NCI-H146 treated with DMSO at 0.1 percent for 48 hours (cell line): ENCODE data around the gene IRS1.

ENCODE experiments used
- DNase-seq: peaks from one replicate; lab custom pipeline; 2025; ENCODE audit not compliant: unreplicated experiment; lab: John Stamatoyannopoulos, UW

Gene IRS1

GRCh38 chr2:226758921-226759640 lies 40.5 kb downstream of the IRS1 start:
- no peak for DNase-seq

- DNase-seq, result no peak
Measured at GRCh38 chr2:226756131-226756530, 43.5 kb downstream of the IRS1 start.

GRCh38 chr2:226755631-226756030 lies 44.0 kb downstream of the IRS1 start:
- DNase-seq, result no peak

GRCh38 chr2:226754821-226755604 lies 44.6 kb downstream of the IRS1 start:
- no peak for DNase-seq

- DNase-seq, result no peak
Measured at GRCh38 chr2:226752887-226753286, 46.7 kb downstream of the IRS1 start.

- DNase-seq, result no peak
Measured at GRCh38 chr2:226747288-226747687, 52.3 kb downstream of the IRS1 start.

GRCh38 chr2:226746196-226746800 lies 53.3 kb downstream of the IRS1 start:
- no peak for DNase-seq

- DNase-seq, result no peak
Measured at GRCh38 chr2:226743915-226744314, 55.7 kb downstream of the IRS1 start.

- no peak for DNase-seq
Measured at GRCh38 chr2:226742347-226742746, 57.3 kb downstream of the IRS1 start.

GRCh38 chr2:226740039-226740648 lies 59.5 kb downstream of the IRS1 start:
- no peak for DNase-seq

GRCh38 chr2:226739545-226740030 lies 60.0 kb downstream of the IRS1 start:
- no peak for DNase-seq

GRCh38 chr2:226738821-226739544 lies 60.6 kb downstream of the IRS1 start:
- DNase-seq, result no peak

GRCh38 chr2:226738191-226738820 lies 61.3 kb downstream of the IRS1 start:
- DNase-seq, result no peak

GRCh38 chr2:226736382-226736781 lies 63.2 kb downstream of the IRS1 start:
- DNase-seq, result no peak

GRCh38 chr2:226733927-226734564 lies 65.6 kb downstream of the IRS1 start:
- DNase-seq, result no peak

- DNase-seq, result no peak
Measured at GRCh38 chr2:226733189-226733858, 66.3 kb downstream of the IRS1 start.

- DNase-seq, result no peak
Measured at GRCh38 chr2:226732478-226733188, 67.0 kb downstream of the IRS1 start.

- no peak for DNase-seq
Measured at GRCh38 chr2:226730481-226730880, 69.1 kb downstream of the IRS1 start.

GRCh38 chr2:226728996-226729395 lies 70.6 kb downstream of the IRS1 start:
- no peak for DNase-seq
